ENCODE data around the gene TRAPPC1.
"Not testable (repeated sequence)": the region's sequence is repeated elsewhere in the genome, so short reads cannot be mapped to it uniquely, and the experiment has no call there.

Gene TRAPPC1, protein sequence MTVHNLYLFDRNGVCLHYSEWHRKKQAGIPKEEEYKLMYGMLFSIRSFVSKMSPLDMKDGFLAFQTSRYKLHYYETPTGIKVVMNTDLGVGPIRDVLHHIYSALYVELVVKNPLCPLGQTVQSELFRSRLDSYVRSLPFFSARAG

DNA sequence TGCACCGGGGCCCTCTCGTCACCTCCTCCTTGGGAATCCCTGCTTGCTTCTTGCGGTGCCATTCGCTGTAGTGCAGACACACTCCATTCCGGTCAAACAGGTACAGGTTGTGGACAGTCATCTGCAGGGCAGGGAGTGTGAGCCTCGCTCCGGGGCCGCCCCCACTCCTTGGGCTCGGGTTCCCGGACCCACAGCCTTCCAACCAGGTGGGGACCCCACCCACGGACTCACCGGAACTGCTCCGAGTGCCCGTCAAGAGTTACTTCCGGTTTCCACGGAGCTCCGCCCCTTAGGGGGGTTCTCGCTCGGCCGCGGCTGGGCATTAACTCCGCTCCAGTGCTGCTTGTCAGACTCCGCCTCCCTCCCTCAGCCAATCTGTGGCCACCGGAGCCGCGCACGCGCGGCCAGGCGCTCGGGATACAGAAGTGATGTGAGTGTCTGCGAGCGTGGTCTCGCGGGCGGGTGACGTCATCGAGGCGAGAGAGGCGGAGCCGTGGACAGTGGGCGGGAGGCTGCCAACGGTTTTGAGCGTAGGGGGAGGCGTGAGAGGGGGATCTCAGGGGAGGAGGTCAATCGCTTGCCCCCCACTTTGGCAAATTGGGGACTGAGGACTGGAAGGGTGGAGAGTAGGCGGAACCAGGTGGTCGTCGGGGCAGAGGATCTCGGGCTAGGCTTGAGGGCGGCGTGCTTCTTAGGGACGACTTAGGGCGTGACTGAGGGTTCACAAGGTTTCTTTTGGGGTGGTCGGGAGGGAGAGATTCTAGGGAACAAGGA is at the start of gene TRAPPC1, which contains the start of gene CNTROB:
TRAPPC1 (minus strand) TSS at position 238 of the 774 bp plus-strand sequence; CDS start at position 121, 117 bp downstream.
CNTROB (plus strand) TSS at position 498 of the 774 bp plus-strand sequence. CDS start 874 bp downstream, outside the sequence.
- peak; percentile 99 for DNase-seq (ENCODE audit: low read depth in 2 of 2)

DNA sequence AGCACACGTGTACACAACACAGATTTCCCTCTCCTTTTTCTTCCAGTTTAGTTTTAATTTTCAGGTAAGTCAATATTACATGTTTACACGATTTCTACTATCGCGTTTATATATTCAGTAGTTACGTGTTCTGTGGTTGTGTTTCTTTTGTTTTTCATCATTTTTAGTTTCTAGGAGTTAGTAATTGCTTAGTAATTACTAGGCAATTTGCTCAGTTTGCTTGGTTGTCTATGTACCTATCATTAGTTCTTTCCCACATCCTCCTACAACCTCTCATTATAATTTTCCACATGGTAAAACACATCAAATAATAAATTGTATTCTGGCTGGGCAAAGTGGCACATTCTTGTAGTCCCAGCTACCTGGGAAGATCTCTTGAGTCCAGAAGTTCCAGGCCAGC is 46.1 kb upstream of the TRAPPC1 start:
- no peak for DNase-seq (ENCODE audit: low read depth in 2 of 2)

DNA sequence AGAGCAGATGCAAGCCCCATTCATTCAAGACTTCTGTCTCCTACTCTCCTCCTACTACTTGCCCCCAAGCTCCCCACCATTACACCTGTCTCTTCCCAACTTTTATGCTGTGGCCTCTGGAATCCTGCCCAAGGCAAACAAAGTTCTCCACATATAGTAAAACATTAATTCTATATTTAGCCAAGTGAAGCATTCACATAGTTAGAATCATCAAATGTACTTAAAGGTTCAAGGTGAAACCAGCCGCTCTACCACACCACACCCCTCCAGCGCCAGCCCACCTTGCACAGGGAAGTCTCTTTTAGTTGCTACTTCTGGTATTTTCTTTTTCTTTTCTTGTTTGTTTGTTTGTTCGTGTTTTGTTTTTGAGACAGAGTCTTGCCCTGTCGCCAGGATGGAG is 45.3 kb upstream of the TRAPPC1 start:
- DNase-seq (ENCODE audit: low read depth in 2 of 2) = no peak

DNA sequence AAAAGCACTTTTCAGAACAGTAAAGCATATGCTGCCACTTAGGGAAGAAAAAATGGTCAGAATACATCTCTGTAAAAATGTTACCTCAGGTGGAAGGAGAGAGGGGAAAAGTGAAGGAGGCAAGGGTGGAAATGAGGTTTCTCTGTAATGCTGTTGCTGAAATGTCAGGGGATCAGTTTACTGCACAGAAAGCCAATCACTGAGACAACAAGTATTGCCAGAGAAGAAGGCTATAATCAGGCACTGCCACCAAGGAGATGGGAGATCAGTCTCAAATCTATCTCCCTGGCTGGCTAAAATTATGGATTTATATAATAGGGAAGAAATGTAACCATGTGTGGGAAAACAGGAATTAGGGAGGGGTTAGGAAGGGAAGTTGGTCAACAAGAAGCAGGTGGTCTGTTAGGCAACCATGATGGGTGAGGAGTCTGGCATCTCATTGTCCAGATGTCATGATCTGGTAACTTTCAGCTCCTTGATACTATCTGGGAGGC is 42.9 kb upstream of the TRAPPC1 start:
- DNase-seq (ENCODE audit: low read depth in 2 of 2) = no peak

DNA sequence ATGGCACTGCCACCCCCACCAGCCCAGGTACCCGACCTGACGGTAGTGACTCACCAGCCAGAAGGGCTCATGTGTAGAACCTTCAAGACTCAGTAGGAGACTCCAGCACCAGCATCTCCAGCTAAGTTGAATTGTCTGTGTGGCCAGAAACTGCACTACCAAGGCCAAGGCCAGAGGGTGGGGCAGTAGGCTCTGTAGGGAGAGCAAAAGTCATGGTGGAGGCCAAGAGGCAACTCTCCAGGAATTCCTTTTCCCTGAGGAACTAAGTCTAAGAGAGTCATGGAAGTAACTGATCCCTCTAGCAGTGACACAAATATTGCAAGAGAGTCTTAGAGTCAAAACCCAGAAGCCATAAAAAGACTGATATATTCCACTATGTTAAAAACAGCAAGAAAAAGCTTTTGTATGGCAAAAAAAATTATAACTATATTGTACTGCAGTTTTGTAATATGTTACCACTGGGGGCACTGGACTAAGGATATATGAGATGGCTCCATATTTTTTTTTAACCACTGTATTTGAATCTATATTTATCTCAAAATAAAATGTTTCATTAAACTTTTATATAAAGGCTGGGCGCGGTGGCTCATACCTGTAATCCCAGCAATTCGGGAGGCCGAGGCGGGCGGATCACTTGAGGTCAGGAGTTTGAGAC is 40.5 kb upstream of the TRAPPC1 start:
- no peak for DNase-seq (ENCODE audit: low read depth in 2 of 2)

DNA sequence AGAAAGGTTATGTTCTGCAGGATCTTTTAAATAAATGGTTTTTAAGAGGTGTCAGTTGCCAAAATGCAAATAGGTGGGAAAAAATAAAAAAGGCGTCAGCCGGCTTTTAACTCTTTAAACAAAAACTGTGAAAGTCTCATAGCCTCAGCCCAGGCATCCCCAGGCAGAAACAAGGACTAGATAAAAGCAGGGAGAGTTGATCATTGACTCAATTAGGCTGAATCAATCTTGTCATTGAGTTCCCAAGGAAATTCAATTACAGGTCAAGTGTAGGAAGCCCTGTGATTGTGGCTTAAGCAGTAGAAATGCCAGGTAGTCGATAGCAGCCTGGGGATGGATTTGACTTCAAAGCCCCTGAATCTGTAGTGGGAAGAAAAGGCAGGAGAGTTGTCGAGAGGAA is 39.9 kb upstream of the TRAPPC1 start:
- DNase-seq (ENCODE audit: low read depth in 2 of 2) = no peak

DNA sequence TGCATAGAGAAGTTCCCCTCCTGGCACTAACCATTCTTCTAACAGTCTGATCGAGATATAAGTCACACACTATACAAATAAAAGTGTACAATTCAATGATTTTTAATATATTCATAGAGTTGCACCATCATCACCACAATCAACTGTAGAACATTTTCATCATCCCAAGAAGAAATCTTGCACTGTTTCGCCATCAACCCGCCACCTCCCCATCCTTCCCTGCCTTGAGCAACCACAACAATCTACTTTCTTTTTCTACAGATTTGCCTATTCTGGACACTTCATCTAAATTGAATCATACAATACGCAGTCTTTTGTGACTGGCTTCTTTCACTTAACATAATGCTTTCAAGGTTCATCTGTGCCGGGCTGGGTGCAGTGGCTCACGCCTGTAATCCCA is 37.7 kb upstream of the TRAPPC1 start:
- no peak for DNase-seq (ENCODE audit: low read depth in 2 of 2)

DNA sequence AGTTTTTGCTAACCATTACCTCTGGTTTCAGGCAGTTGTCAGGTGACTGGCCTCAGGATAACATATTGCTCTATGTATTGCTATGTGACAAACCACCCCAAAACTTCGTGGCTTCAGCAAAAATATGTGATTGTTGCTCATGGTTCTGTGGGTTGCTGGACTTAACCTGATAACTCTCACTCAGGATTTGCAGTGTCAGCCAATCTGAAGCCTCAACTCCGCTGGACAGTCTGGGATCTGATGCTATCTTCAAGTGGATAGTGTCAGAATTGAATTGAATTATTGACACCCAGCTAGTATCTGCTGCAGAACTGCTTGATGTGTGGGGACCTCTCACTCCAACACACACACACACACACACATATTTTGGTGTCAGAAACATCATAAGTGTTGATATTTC is 36.0 kb upstream of the TRAPPC1 start:
- no peak for DNase-seq (ENCODE audit: low read depth in 2 of 2)

DNA sequence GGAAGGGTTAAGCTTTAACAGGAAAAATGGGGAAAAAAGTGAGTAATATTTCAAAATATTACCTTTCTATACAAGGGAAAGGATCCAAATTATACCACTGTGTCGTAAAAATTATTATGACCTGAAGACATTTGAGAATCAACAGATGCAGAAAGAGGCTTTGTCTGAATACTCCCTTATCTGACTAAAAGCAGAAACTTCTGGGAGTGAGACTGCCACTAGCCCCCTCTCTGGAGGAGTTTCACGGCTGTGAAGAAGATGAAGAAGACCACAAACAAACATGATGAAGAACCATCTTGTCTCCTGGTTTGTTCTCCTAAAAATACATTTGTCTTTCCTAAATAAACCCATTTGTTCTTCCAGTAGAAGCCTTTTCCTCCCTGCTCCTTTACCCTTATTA is 29.7 kb upstream of the TRAPPC1 start:
- DNase-seq (ENCODE audit: low read depth in 2 of 2) = no peak

DNA sequence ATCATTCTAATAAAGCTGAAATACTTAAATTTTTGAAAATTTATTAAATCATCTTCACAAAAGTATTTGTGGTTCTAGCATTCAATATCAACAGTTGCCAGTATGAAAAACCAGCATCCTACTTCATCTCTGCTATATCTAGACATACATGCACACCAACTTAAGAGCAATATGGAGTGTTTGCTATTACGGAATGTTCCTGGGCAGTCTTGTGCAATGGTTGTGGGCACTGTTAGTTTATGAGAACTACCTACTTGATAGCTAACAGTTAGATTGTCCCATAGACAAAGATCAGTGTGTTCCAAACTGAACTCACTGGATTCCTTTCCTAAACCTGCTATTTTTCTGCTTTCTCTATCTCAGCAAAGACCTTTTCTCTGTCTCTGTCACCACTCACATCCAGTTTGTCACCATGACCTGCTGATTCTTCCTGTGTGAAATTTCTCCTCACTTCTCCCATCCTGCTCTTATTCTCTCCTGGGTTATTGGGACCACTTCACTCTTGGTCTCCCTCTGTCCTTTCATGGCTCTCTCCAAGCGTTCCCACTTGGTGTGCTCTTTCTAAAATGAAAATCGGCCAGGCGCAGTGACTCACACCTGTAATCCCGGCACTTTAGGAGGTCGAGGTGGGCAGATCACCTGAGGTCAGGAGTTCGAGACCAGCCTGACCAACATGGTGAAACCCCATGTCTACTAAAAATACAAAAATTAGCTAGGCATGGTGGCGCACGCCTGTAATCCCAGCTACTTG is 27.9 kb upstream of the TRAPPC1 start:
- no peak for DNase-seq (ENCODE audit: low read depth in 2 of 2)

DNA sequence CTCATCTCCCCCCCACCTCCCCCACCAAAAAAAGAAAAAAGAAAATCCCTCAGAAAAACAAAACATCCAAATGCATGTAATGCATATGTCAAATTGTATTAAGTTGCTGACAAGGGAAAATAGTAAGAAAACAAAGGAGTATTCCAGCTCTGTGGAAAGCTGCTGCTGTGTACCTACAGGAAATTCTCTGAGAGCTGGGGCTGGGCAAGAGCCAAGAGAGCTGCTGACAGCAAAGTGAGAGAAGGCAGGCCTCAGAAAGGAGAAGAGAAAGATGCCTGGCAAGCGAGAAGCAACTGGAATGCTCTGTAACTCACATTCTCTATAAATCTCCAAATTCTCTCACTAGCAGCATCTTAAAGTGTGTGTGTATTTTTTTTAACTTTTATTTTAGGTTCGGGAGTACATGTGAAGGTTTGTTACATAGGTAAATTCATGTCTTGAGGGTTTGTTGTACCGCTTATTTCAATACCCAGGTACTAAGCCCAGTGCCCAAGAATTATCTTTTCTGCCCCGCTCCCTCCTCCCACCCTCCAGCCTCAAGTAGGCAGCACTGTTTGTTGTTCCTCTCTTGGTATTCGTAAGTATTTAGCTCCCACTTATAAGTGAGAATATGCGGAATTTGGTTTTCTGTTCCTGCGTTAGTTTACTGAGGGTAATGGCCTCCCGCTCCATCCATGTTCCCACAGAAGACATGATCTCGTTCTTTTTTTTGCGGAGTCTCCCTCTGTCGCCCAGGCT is 24.7 kb upstream of the TRAPPC1 start:
- DNase-seq (ENCODE audit: low read depth in 2 of 2) = no peak

DNA sequence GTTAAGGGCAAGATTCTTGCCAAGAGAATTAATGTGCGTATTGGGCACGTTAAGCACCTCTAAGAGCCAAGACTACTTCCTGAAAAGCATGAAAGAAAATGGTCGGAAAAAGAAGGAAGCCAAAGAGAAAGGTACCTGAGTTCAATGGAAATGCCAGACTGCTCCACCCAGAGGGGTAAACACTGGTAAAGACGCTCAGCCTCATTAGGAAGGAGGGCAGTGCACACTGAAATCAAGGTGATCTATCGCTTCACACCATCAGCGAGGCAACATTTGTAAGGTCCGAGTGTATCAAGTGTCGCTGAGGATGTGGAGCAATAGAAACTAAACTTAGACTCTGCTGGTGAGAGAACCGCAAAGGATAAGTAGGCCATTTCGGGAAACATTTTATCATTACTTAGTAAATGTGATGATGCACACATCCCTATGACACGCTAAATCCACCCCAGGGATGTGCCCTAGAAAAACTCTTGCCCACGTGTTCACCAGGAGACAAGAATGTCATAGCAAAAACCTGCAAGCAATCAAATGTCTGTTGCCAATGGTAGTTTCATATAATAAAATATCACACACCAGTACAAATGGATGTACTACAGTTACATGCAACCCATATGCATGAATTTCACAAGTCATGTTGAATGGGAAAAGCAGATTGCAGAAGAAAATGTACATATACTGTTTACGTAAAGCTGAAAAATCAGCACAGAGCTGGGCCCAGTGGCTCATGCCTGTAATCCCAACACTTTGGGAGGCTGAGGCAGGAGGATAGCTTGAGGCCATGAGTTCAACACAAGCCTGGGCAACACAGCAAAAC is 23.9 kb upstream of the TRAPPC1 start:
- no peak for DNase-seq (ENCODE audit: low read depth in 2 of 2)

DNA sequence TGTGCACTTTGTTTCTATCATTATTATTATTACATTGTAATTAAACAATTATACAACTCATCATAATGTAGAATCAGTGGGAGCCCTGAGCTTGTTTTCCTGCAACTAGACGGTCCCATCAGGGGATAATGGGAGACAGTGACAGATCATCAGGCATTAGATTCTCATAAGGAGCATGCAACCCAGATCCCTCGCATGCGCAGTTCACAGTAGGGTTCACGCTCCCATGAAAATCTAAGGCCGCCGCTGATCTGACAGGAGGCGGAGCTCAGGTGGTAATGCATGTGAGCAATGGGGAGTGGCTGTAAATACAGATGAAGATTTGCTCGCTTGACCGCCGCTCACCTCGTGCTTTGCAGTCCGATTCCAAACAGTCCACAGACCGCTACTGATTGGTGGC is 21.5 kb upstream of the TRAPPC1 start:
- DNase-seq (ENCODE audit: low read depth in 2 of 2) = not testable (repeated sequence)

DNA sequence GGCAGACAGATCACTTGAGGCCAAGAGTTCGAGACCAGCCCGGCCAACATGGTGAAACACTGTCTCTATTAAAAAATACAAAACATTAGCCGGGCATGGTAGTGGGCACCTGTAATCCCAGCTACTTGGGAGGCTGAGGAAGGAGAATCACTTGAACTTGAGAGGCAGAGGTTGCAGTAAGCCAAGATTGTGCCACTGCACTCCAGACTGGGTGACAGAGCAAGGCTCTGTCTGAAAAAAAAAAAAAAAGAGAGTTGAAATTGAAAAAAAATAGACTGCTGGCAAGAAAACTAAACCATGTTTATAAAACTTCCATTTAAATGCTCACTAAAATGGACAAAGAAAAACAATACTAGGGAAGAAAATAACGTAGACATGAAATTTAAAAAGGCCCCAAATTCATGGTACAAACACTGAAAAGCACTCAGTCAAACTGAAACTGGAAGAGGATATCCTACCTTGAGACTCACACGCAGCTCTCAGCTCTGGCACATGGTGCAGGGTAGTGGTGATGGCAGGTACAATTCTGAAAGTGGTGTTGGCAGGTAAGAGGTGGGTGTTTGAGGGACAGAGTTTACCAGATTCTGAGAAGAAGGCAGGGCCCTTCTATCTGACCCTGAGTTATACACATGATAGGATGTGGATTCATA is 19.5 kb upstream of the TRAPPC1 start:
- peak; percentile 21 to 28 for DNase-seq (ENCODE audit: low read depth in 2 of 2)

DNA sequence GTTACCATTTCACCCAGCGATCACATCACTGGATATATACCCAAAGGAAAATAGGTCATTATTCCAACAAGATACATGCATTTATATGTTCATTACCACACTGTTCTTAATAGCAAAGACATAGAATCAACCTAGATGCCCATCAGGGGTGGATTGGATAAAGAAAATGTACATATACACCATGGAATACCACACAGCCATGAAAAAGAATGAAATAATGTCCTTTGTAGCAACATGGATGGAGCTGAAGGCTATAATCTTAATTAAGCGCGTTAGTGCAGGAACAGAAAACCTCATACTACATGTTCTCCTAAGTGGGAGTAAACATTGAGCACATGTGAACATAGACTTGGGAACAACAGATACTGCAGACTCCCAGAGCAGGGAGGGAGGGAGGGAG is 18.8 kb upstream of the TRAPPC1 start:
- no peak for DNase-seq (ENCODE audit: low read depth in 2 of 2)

DNA sequence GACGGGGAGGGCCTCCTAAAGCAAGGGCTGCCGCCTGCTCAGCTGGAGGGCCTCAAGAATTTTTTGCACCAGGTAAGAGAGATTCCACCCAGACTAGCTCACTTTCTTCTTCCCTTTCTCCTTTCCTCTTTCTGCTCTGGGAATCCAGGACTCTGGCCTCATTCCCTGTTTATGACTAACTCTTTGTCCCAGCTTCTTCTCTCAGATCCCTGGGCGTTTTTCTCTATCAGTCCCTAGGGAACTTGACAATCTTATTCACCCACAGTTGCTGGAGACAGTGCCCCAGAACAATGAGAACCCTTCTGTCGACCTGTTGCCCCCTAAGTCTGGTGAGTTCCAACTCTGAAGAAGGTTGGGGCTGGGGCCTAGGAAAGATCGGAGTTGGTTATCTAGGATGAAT is 15.9 kb upstream of the TRAPPC1 start:
- DNase-seq (ENCODE audit: low read depth in 2 of 2) = no peak

DNA sequence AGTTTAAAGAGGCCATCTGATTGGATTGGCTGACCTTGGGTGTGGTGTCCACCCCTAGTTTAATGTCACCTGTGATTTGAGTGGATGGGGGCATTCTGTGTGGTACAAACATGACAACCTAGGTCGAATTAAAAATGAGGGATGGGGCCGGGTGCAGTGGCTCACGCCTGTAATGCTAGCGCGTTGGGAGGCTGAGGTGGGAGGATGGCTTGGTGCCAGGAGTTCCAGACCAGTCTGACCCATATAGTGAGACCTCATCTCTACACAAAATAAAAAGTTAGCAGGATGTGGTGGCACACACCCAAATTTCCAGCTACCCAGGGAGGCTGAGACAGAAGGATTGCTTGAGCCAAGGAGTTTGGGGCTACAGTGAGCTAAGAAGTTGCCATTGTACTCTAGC is 14.7 kb upstream of the TRAPPC1 start:
- DNase-seq (ENCODE audit: low read depth in 2 of 2) = no peak

DNA sequence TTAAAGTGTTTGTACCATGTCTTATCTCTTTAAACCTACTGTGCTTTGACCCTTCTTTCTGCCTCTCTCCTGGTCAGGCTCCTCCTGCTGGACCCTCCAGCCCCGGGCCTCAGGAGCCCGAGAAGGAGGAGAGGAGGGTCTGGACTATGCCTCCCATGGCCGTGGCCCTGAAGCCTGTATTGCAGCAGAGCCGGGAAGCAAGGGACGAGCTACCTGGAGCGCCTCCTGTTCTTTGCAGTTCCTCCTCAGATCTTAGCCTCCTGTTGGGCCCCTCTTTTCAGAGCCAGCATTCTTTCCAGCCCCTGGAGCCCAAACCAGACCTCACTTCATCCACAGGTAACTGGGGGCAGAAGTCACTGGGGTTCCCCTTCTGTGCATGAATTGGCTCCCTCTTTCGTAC is 13.9 kb upstream of the TRAPPC1 start:
- DNase-seq (ENCODE audit: low read depth in 2 of 2) = no peak

DNA sequence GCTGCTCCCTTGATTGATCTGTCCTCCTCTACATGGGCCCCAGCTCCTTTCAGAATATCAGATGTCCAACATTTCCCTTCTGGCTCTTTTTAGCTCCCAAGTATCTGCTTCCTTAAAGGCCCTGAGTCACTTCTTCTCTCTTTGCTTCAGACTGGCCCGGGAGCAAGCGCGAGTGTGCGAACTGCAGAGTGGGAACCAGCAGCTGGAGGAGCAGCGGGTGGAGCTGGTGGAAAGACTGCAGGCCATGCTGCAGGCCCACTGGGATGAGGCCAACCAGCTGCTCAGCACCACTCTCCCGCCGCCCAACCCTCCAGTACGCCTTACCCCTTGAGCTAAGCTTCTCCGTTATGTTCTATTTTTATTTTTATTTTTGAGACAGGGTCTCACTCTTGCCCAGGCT is 12.6 kb upstream of the TRAPPC1 start:
- no peak for DNase-seq (ENCODE audit: low read depth in 2 of 2)

DNA sequence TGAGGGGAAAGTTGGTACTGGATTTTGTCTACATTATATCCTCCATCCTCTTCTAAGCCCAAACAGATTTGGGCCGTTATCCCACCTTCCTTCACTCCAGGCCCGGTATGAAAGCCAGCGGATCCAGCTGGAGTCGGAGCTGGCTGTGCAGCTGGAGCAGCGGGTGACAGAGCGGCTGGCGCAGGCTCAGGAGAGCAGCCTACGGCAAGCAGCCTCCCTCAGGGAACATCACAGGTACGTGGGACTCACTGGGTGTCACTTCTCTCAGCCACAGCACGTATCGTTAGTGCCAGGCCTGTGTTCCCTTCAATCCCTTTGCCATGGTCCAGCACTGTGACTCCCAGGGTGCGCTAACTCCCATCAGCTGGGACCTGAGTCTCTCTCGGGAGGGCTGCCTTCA is 11.5 kb upstream of the TRAPPC1 start:
- no peak for DNase-seq (ENCODE audit: low read depth in 2 of 2)
